GM12864 (cell line): ENCODE results near the gene IL7R.

Source experiments
- DNase-seq: peaks from one replicate; pipeline ENCODE4 v3.0.0-alpha.2; 2011; ENCODE audit warnings: low read depth
- H3K4me3 ChIP-seq: 2 replicates; pipeline ENCODE4 v1.5.1; 2011; ENCODE audit warnings: mild to moderate bottlenecking, low read depth, low read length, control low read depth
- TF ChIP-seq, protein P1 (sequence below): IDR thresholded peaks from 2 replicates; pipeline ENCODE4 v1.5.1; 2011; ENCODE audit warnings: low read depth, mild to moderate bottlenecking, moderate library complexity, low read length, control low read depth, inconsistent platforms; ENCODE audit errors: missing control alignments

Gene IL7R

DNA sequence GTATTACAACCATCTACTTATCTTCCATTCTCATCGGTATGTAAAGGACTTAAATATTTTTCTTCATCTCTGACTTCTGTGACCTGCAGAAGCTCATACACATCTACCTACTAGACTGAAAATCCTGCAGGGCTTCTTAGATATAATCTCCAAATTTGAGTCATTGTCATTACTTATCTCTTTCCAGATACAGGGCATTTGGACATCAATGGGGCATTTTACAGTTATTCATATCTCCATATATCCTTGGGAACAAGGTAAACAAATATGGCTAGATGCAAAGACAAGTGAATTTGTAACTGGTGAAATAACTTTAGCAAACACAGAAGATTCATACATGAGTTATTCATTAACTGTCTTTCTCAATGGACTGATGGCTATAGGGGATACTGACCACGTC lies 37.7 kb upstream of the IL7R start:
- no peak for DNase-seq
- no peak overlapping the region for H3K4me3 ChIP-seq
- TF ChIP-seq, protein P1, sequence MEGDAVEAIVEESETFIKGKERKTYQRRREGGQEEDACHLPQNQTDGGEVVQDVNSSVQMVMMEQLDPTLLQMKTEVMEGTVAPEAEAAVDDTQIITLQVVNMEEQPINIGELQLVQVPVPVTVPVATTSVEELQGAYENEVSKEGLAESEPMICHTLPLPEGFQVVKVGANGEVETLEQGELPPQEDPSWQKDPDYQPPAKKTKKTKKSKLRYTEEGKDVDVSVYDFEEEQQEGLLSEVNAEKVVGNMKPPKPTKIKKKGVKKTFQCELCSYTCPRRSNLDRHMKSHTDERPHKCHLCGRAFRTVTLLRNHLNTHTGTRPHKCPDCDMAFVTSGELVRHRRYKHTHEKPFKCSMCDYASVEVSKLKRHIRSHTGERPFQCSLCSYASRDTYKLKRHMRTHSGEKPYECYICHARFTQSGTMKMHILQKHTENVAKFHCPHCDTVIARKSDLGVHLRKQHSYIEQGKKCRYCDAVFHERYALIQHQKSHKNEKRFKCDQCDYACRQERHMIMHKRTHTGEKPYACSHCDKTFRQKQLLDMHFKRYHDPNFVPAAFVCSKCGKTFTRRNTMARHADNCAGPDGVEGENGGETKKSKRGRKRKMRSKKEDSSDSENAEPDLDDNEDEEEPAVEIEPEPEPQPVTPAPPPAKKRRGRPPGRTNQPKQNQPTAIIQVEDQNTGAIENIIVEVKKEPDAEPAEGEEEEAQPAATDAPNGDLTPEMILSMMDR: no peak

DNA sequence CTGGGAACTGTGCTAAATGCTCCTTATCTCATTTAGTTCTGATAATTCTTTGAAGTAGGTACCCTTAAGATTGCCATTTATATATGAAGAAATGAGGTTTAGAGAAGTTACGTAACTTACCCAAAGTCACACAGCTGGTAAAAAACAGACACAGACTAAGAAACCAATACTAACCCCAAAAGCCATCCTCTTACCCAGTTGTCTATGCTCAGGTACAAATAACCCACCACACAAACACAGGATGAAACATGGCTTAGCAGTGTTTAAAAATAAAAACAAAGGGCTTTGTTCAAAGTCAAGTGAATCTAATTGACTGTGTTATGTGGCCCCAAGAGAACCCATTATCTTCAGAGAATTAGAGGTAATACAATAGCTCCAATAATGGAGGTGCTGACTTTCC lies 37.0 kb upstream of the IL7R start:
- TF ChIP-seq, protein P1: no peak
- no peak overlapping the region for H3K4me3 ChIP-seq
- DNase-seq: no peak

DNA sequence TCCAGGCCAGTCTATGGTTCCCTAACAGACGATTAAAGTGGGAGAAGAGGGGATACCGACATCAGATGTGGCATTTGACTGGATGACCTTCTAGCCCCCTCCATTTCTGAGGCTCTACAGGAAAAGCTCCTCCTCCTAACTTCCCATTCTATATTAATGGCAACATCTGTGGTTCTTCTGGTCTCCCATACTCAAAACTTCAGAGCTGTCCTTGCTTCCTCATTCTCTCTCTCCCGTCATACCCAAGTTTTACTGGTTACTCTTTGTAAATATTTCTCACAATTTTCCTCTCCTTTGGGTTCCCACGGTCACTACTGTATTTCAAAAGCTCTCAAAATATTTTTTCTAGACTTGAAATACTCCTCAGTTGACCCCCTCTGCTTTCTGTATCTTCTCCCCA lies 36.0 kb upstream of the IL7R start:
- no peak overlapping the region for H3K4me3 ChIP-seq
- DNase-seq: no peak
- TF ChIP-seq, protein P1: no peak

DNA sequence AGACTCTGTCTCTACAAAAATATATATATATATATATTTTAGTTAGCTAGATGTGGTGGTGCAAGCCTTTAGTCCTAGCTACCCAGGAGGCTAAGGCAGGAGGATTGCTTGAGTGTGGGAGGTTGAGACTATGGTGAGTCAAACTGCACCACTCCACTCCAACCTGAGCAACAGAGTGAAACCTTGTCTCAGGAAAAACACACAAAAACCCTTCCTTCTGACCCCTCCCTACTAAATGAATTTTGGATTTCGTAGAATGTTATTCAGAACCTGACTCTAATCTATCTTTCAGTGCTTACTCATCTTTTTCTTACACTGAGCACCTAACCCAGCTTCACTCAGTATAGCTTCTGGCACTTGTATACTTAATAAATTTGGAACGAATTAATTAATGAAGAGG lies 35.2 kb upstream of the IL7R start:
- no peak overlapping the region for H3K4me3 ChIP-seq
- DNase-seq: no peak
- TF ChIP-seq, protein P1: no peak

DNA sequence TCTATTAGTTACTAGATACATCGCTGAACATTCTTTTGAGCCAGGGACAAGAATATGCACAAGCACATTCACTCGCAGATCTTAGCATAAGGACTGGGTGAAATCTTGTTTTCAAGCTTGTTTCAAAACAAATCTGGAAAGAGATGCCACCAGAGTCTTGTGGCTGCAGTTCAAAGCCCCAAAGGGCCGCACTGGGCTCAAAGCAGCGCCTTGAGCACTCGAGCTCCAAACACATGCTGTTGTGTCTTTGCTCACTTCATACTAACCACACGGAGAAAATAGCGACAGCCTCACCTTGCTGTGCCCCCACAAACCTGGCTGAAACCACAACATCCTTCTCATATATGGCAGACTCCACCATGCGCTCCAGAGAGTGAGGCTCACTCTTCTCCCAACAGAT lies 34.2 kb upstream of the IL7R start:
- TF ChIP-seq, protein P1: no peak
- H3K4me3 ChIP-seq: no peak overlapping the region
- no peak for DNase-seq

DNA sequence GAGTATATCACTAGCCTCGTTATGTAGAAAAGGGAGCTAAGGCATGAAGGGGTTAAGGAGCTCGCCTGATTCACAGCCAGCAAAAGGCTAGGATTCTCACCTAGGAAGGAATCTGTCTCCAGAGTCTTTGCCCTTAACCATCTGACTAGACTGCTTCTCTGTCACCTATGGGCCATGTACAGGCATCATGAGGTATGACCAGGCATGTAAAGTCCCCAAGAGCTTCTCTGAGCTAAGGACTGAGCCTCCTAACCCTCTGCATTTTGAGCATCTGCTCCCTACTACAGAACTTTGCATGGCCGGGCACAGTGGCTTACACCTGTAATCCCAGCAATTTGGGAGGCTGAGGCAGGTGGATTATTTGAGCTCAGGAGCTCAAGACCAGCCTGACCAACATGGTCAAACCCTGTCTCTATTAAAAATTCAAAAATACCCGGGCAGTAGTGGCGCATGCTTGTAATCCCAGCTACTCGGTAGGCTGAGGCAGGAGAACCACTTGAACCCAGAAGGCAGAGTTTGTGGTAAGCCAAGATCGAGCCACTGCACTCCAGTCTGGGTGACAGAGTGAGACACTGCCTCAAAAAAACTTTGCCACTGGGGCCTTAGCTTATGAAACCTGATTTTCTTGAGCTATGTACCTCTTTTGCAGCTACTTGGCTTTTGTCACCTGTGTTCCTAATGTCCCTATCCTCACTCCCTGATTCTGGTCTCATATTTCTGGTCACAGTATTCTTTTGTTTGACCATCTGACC lies 33.2 kb upstream of the IL7R start:
- TF ChIP-seq, protein P1: no peak
- no peak for DNase-seq
- H3K4me3 ChIP-seq: no peak overlapping the region

DNA sequence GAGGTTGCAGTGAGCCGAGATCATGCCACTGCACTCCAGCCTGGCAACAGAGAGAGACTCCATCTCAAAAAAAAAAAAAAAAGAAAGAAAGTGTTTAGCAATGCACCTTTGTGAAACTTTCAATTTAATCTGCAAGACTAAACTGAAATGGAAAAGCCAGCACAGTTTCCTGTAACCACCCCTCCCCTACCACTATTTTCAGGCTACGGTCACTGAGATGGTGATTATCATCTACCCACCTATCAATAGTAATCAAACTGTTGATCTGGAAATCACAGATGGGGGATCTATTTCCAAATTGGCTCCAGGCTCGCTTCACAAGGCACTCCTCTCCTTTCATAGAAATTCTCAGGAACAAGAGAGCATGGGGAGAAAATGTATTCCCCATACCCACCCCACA lies 30.6 kb upstream of the IL7R start:
- DNase-seq: no peak
- H3K4me3 ChIP-seq: no peak overlapping the region
- TF ChIP-seq, protein P1: no peak
